A549 (cell line): ENCODE data around the gene DSCAM.

ENCODE experiments used
- CHD2 ChIP-seq: fragments of 150-350 bp; IDR thresholded peaks from 2 replicates; pipeline ENCODE4 v1.6.1; 2014; ENCODE audit warnings: low read length; ENCODE audit not compliant: partially characterized antibody
- CTCF ChIP-seq: fragments of >200 bp; sonication (Bioruptor Twin); formaldehyde crosslinking; IDR thresholded peaks from 3 replicates; pipeline ENCODE4 v1.5.1; 2016
- ELK1 ChIP-seq: fragments of 150-350 bp; IDR thresholded peaks from 2 replicates; pipeline ENCODE4 v1.6.1; 2014; ENCODE audit warnings: low read depth, mild to moderate bottlenecking, low read length
- HDAC2 ChIP-seq: fragments of 200-600 bp; sonication (generic); IDR thresholded peaks from 2 replicates; pipeline ENCODE4 v1.6.1; 2016
- HES2 ChIP-seq: fragments of >200 bp; sonication (Bioruptor Twin); formaldehyde crosslinking; IDR thresholded peaks from 2 replicates; pipeline ENCODE4 v1.6.1; 2016
- PBX3 ChIP-seq: IDR thresholded peaks from 2 replicates; pipeline ENCODE4 v1.6.1; 2012
- POLR2A ChIP-seq: IDR thresholded peaks from 2 replicates; pipeline ENCODE4 v1.6.1; 2012; ENCODE audit warnings: mild to moderate bottlenecking, low read length
- SMC3 ChIP-seq: fragments of >200 bp; sonication (Bioruptor Twin); formaldehyde crosslinking; IDR thresholded peaks from 3 replicates; pipeline ENCODE4 v1.6.1; 2018; ENCODE audit warnings: inconsistent platforms
- TP53 ChIP-seq: fragments of 250-450 bp; sonication (Bioruptor Pico); IDR thresholded peaks from 2 replicates; pipeline ENCODE4 v1.5.0; 2021; ENCODE audit warnings: mild to moderate bottlenecking, moderate library complexity
- ZC3H11A ChIP-seq: fragments of 450-650 bp; IDR thresholded peaks from 2 replicates; pipeline ENCODE4 v1.6.1; 2014; ENCODE audit warnings: antibody characterized with exemption, mild to moderate bottlenecking
- TF ChIP-seq, protein P1 (sequence below): fragments of 200-600 bp; sonication (generic); IDR thresholded peaks from 2 replicates; pipeline ENCODE4 v1.6.1; 2016; ENCODE audit warnings: antibody characterized with exemption, mild to moderate bottlenecking, moderate library complexity
- TF ChIP-seq, protein P2 (sequence below): IDR thresholded peaks from 2 replicates; pipeline ENCODE4 v1.6.1; 2012

GRCh38 chr21:40160911-40161310 lies 686.0 kb downstream of the DSCAM start:
- TF ChIP-seq CTCF (no peak), POLR2A (no peak), TP53 (no peak), HES2 (no peak), CHD2 (no peak), SMC3 (no peak), HDAC2 (no peak), PBX3 (no peak), ELK1 (no peak), ZC3H11A (no peak)
- TF ChIP-seq, protein P1, sequence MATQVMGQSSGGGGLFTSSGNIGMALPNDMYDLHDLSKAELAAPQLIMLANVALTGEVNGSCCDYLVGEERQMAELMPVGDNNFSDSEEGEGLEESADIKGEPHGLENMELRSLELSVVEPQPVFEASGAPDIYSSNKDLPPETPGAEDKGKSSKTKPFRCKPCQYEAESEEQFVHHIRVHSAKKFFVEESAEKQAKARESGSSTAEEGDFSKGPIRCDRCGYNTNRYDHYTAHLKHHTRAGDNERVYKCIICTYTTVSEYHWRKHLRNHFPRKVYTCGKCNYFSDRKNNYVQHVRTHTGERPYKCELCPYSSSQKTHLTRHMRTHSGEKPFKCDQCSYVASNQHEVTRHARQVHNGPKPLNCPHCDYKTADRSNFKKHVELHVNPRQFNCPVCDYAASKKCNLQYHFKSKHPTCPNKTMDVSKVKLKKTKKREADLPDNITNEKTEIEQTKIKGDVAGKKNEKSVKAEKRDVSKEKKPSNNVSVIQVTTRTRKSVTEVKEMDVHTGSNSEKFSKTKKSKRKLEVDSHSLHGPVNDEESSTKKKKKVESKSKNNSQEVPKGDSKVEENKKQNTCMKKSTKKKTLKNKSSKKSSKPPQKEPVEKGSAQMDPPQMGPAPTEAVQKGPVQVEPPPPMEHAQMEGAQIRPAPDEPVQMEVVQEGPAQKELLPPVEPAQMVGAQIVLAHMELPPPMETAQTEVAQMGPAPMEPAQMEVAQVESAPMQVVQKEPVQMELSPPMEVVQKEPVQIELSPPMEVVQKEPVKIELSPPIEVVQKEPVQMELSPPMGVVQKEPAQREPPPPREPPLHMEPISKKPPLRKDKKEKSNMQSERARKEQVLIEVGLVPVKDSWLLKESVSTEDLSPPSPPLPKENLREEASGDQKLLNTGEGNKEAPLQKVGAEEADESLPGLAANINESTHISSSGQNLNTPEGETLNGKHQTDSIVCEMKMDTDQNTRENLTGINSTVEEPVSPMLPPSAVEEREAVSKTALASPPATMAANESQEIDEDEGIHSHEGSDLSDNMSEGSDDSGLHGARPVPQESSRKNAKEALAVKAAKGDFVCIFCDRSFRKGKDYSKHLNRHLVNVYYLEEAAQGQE, result no peak
- TF ChIP-seq, protein P2, sequence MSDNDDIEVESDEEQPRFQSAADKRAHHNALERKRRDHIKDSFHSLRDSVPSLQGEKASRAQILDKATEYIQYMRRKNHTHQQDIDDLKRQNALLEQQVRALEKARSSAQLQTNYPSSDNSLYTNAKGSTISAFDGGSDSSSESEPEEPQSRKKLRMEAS, result no peak
